Activated CD4-positive, alpha-beta T cell treated with anti-CD3 and anti-CD28 coated beads for 4 hours (primary cell): ENCODE results near the gene C1QL1.

Experiments
- DNase-seq, 2 donors: peaks; one replicate each; pipeline ENCODE4 v3.0.0-alpha.2; 2020

The C1QL1 gene

GRCh38 chr17:44928136-44928535 lies 40.0 kb downstream of the C1QL1 start:
- no peak for DNase-seq

GRCh38 chr17:44927696-44928095 lies 40.4 kb downstream of the C1QL1 start:
- no peak for DNase-seq

DNA sequence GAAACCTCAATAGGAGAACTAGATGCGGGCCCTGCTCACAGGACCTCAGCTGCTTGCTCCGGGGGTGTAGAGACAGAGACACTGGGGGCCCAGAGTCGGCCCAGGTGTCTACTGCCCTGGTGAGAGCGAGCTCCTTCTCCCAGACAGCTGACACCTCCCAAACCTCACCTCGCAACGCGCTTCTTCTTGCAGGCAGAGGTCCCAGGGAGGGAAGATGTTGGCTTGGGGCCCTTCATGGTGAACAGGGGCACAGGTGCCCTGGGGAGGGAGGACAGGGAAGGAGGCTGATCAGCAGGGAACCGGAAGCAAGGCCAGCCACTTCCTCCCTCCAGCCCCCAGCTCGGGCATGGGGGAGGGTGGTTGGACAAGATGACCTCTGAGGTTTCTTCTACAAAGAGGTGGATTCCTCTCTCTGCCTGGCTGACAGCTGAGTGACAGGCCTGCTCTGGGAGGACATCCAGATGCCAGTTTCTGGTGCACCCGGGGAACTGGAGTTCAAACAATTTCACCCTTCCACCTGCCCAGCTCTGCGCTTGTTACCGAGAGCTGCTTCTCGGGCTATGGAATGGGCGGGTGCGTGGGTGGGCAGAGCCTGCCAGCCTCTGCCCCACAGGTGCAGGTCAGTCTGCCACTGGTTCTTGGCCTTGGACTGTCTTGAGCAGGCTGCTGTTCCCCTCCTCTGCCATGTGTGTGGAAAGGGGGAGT lies 41.1 kb downstream of the C1QL1 start:
- DNase-seq: no peak

- DNase-seq: no peak
Observed at GRCh38 chr17:44925731-44926697, 42.1 kb downstream of the C1QL1 start.

GRCh38 chr17:44924107-44924544 lies 44.0 kb downstream of the C1QL1 start:
- no peak for DNase-seq

DNA sequence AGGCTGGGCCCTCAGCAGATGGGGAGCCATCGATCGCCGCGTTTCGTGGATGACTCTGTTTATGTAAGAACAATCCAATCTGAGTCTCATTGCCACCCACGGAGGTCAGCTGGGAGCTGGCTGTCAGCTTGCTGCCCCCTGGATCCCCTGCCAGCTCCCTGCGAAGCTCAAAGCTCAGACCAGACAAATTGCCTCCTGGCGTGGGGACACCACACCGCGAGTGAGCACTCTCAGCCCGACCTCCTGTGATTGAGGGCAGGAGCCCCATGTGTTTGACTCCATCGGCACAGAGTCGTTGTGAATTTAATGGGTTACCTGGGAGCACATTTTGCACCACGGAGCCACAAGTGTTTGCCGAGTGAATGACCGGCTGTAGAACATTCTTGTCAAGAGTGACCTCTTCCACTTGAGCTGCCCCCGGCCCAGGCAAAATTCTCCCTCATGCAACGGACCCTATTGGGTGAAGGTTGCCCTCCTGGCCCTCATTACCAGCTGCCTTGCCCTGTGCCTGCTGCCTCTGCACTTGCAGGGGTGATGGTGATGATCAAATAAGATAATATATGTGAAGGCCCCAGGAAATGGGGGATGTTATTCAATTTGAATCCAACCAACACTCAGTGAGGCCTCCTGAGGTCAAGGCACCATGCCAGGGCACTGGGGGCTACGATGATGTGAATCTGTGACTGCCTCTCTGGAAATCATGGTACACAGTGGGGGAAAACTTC lies 45.2 kb downstream of the C1QL1 start:
- DNase-seq: no peak

DNA sequence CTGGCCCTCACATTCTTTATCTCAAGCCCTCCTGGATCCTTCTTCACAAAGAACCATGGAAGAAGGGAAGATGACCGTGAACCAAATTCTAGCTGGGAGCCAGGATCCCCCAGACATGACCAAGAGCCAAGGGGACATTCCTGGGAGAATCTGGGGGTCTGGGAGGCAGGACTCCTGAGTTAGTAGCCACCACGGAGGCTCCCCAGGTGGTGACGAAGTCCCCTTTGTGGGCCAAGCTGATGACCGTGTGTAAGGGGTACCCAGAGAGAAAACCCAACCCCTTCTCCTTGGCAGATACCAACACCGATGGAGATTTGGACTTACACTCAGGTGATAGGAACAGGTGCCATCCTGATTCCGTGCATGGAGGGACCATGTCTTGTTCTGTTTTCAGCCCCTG lies 46.0 kb downstream of the C1QL1 start:
- no peak for DNase-seq

DNA sequence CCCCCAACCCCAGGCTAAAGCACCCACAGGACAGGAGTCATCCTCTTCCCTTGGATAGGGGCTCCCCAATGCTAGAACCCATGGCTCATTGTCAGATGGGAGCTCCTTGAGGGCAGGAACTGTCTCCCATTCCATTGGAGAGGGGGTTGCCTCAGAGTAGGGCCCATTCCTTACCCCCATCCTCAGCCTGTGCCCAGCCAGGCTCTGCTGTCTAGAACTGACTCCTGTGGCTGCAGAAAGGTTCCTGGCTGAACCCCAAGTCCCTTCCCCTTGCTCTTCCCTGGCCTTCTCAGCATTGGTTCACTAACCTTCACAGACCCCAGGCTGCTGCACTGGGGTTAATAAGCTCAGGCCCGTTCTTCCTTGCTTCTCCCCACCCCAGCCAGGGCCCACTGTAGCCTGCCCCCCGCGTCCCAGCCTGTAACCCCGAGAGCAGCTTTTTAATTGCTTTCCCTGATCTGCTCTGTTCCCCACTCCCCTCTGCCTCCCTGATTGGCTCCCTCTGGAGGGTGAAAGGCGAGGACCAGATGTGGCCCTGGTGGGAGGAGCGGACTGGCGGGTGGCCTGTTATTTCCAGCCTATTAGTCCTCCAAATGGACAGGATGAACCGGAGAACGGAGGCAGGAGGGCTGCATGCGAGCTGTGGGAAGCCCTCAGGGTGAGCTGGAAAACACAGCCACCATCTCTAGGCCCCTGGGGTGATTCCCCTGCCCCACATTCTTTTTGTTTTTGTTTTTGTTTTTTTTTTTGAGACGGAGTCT lies 46.8 kb downstream of the C1QL1 start:
- DNase-seq: no peak

- no peak for DNase-seq
Observed at GRCh38 chr17:44920565-44920940, 47.5 kb downstream of the C1QL1 start.

DNA sequence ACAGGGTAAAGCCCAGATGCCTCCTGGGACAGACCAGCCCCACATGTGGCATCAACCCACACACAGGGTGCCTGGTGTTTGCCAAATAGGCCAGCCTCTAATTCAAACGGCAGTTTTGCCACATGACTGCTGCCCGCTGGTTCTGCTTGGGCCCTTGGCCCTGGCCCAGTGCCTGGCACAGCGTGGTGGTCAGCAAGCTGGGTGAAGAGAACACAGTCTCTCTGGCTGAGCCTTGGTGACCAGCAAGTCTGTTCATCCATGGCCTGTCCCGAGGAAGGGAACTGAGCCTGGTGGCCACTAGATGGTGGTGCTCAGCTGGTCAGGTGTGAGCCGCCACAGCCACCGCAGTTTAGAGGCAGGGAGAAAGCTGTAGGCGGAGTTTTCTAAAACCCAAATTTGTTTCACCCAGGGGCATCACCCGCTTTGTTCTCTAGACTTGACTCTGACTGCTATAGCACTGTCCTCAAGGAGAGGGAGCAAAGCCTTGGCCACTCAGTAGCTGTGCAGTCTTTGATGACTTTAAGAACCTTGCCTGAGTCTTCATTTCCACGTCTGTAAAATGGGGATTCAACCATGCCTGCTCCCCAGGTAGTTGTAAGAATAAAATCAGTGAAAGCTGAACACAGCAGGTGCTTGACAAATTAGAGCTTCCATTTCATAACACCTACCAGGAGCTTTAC lies 48.1 kb downstream of the C1QL1 start:
- DNase-seq: peak; percentile 53 to 61

GRCh38 chr17:44919411-44919810 lies 48.7 kb downstream of the C1QL1 start:
- DNase-seq: no peak

- DNase-seq: no peak
Observed at GRCh38 chr17:44918006-44918405, 50.1 kb downstream of the C1QL1 start.

- no peak for DNase-seq
Observed at GRCh38 chr17:44917456-44917855, 50.6 kb downstream of the C1QL1 start.

DNA sequence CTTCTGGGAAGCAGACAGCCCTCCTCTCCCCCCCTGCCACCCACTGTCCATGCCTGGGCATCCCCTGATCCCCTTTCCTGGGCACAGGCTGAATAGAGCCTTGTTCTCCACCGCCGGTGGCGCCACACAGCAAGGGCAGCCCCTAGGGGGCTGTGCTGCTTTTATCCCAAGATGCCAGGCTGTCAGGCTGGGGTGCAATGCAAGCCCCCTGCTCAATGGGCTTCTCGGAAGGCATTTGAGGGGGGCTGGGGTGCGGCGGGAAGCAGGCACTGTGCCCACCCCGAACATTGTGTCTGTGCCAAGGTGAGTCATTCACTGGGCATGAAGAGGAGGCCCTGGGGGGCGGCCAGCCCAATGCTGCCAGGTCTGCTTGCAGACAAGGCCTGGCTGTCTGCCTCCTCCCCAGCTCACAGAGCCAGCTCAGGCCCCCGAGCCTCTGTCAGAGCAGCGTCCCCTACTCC lies 51.3 kb downstream of the C1QL1 start:
- no peak for DNase-seq

GRCh38 chr17:44915862-44916780 lies 52.0 kb downstream of the C1QL1 start:
- no peak for DNase-seq

- no peak for DNase-seq
Observed at GRCh38 chr17:44915321-44915726, 52.8 kb downstream of the C1QL1 start, which contains the start of gene GFAP. Gene GFAP (minus strand): TSS chr17:44915500. CDS start chr17:44915486, 14 bp downstream.

DNA sequence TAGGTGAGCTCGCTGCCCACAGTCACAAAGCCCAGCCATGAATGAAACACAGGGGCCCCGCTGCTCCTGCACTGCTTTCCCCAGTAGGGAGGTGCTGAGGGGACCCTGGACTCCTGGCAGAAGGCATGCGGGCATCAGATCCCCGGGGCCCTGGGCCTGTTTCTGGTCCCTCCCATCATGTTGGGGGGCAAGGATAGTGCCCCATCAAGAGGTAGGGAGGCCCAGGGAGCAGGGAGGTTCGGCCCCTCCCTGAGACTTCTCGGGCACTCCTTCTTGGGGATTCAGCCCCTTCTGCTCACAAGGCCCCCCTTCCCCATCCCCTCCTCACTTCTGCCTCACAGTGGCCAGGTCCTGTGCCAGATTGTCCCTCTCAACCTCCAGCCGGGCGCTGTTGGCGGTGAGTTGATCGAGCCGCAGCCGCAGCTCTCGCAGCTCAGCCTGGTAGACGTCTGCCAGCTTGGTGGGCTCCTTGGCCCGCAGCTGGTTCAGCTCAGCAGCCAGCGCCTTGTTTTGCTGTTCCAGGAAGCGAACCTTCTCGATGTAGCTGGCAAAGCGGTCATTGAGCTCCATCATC lies 53.3 kb downstream of the C1QL1 start:
- DNase-seq: no peak

DNA sequence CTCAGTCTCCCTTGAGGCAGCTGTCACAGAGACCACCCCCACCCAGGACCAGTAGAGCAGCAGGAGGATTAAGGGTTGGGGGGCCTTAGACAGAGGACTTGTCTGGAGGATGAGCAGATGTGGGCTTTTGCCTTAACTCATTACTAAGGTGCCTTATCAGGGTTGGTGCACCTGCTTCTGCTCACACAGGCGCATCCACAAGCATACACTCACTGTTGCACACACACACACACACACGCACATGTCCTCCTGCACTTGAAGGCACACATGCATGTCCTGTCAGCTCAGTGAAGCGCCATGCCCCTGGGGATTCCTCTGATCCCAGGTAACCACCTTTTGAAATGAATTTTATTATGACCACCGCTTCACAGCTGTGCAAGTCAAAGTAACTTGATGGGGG lies 54.0 kb downstream of the C1QL1 start:
- DNase-seq: no peak

GRCh38 chr17:44913676-44914075 lies 54.4 kb downstream of the C1QL1 start:
- DNase-seq: no peak
